Measurements from ENCODE around the gene TUSC2.

The TUSC2 gene

DNA sequence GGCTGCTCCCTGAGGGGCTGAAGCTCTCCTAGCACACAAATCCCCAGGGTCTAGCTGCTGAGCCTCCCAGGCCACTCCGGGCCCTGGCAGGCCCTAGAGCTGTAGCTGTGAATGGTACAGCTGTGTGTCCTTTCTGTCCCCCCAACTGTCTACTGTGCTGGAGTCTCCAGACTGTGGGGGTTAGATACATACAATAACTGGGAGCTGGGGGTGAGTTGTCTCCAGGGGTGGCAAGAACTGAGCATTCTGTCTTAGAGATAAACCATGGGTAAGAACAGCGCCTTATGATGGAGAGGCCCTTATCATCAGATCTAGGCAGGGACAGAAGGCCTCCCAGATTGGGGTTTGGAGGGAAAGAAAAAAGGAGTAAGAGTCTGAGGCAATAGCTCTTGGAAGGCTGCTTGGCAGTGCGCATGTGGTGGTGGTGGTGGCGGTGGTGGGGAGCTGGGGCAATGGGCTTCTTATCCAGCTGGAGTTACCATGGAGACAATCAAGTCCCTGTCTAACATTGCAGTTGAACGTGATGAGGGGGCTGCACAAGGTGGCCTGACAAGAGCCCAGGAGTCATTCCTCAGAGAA, 26.3 kb upstream of the TUSC2 start:
- DNase-seq (ENCODE audit: low spot score): no peak

DNA sequence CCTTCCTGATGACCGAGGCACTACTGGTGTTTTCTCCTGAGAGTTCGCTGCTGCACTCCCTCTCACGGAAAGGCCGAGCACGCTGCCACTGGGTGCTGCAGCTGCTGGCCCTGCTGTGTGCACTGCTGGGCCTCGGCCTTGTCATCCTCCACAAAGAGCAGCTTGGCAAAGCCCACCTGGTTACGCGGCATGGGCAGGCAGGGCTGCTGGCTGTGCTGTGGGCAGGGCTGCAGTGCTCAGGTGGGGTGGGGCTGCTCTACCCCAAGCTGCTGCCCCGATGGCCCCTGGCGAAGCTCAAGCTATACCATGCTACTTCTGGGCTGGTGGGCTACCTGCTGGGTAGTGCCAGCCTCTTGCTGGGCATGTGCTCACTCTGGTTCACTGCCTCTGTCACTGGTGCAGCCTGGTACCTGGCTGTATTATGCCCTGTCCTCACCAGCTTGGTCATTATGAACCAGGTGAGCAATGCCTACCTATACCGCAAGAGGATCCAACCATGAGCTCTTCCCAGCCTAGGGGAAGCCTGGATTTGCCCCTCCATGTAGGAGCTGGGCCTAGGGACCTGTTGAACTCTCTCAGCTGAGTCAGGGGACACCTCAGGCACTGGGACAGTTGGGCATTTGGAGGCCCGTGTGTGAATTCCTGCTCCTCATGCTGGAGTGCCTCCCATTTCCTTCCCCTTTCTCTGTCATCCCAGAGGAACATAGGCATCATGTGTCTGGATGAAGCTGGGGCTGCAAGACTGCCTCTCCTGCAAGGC, 25.4 kb upstream of the TUSC2 start:
- DNase-seq (ENCODE audit: low spot score): no peak

DNA sequence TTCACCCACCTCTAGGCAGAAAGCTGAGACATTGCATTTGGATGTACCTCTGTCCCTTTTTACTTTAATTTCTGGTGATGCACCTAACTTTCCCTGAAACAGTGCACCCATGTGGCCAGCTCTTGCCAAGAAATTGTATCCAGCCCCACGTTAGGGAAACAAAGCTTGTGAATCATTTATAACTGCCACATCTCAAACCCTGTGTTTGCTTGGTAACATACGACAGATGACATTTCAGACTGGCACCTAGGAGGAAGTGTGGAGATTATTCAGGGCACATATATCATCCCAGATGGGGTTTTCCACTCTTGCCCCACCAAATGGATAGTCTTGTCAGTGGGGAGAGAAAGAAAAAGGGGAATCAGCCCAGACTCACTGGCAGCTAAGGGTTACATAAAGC, 24.8 kb upstream of the TUSC2 start:
- DNase-seq (ENCODE audit: low spot score): peak; percentile 58

DNA sequence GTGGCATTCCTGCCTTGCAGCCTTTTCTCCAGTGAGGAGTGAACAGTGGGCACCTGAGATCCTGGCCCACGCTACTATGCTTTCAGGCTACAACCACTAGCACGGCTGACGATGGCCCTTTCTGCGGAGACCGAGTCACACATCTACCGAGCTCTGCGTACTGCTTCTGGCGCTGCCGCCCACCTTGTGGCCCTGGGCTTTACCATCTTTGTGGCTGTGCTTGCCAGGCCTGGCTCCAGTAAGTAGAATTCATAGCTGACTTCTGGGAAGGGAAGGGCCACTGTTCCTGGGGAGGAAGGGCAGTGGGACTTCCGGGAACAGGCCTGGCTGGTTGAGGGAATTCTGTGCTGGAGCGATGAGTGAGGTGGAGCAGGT, 23.3 kb upstream of the TUSC2 start:
- DNase-seq (ENCODE audit: low spot score): no peak

DNA sequence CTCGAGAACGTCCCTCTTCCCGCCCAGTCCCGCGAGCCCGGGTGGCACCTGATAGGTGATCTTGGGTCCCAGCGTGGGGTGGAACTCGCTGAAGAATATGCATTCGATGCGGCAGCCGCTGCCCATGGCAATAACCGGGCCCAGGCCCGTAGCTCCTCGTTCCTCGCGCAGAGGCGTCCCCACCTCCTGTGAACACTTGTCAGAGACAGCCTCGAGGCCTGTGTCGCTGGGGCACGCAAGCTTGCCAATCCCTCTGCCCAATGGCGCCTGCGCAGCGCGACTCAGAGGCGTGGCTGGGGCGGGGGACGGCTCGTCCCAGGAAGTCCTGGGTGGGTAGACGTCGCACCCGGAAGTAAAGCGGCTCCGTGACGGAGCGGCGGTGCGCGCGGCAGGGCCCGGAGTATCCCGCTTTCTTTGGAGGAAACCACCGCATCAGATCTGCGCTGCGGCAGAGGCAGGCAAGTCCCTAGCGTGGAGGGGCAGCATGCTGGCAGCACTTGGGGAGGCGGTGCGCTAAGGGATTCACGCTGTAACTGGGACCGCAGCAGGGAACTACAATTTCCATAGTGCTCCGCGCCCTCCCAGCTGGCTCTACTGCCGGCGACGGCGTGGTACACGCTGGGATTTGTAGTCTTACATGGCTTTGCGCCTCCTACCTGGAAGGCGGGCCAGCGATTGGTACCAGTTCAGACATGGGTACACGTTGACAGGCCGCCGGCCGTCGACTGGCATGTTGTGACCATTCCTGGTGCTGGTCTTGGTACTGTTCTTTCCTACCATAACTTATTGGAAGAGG, 22.7 kb upstream of the TUSC2 start, which contains the start of the genes CYB561D2 and NPRL2:
CYB561D2 (plus strand) TSS at position 336 of the 796 bp plus-strand sequence. CDS start 572 bp downstream, outside the sequence.
NPRL2 (minus strand) TSS at position 249 of the 796 bp plus-strand sequence; CDS start at position 126, 123 bp downstream.
- DNase-seq (ENCODE audit: low spot score): peak; percentile 99

DNA sequence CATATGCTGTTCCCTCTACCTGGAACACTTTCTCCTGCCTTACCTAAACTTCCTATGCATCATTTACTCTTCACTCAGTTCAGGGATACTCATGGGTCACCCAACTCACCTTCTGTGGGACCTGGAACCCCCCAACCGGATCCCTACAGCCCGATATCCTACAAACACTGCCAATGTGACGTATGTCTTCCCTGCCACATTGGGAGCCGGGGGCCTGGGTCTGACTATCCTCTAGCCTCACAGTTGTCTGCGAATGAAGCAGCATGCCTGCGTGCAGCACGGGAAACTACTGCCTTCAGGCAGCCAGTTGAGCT, 22.1 kb upstream of the TUSC2 start:
- no peak for DNase-seq (ENCODE audit: low spot score)

DNA sequence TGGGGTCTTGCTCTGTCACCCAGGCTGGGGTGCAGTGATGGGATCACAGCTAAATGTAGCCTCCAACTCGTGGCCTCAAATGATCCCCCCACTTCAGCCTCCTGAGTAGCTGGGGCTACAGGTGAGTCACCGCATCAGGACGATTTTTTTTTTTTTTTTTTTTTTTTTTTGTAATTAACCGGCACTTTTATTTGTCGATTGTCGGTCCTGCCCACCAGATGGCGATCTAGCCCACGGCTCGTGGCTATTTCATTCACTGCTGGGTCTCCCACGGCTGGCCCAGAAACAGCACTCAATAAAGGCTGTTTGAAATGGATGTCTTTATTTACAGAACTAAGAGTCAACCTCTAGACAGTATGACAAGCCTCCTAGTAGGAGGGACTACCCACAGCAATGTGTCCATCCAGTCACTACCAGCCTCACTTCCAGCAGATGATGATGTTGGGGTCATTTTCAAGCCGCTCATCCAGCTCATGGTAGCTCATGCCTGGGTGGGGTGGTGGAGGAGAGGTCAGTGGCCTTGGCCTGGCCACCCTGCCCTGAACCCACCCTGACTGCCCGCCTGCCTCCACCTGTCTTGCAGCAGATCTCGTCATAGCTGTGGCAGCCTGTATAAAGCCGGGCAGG, 19.3 kb upstream of the TUSC2 start:
- DNase-seq (ENCODE audit: low spot score): peak; percentile 78

DNA sequence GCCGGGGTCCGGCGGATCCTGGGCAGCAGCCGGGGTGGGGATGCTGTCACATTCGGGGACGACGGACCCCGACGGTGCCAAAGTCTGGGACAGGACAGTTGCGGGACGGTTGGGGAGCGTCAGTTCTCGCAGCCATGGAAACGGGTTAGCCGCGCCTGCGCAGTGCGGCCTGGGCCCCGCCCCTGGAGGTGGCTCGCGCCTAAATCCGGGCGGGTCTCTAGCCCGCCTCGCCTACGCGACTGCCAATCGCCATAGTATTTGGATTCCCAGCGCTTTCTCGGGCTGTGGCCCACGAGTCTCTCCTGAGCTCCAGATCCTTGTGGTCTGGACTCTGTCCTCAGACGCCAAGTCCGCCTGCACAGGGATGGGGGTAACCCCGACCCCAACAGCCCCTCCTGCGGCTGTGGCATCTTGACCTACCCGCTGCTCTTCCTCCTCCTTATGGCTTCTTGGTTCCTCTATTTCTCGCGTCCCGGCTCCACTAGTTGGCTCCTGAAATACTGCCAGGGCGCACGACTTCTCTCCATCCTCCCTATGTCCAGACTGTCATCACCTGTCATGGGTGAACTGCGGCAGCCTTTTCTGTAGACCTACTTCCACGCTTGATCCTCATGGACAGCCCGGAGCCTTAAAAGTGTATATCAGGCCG, 17.7 kb upstream of the TUSC2 start, which contains the start of gene ZMYND10:
ZMYND10 (minus strand) TSS at position 147 of the 649 bp plus-strand sequence. CDS start 153 bp downstream, outside the sequence.
- peak; percentile 93 for DNase-seq (ENCODE audit: low spot score)

DNA sequence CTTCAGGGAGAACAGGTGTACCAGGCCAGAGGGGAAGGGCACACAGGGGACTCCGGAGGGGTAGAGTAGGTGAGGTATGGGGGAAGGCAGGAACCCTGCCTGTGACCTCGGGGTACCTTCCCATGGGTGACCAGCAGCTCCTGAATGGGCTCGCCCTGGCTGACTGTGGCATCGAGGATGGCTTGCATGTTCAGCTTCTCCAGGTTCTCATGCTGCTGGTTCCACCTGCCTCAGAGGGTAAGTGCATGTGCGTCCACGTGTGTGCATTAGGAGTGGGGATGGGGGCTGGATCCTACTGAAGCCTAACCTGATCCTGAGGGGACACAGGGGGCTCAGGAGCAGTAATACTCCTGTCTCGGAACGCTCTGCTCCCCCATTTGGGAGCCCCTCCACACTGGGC, 17.0 kb upstream of the TUSC2 start:
- no peak for DNase-seq (ENCODE audit: low spot score)

DNA sequence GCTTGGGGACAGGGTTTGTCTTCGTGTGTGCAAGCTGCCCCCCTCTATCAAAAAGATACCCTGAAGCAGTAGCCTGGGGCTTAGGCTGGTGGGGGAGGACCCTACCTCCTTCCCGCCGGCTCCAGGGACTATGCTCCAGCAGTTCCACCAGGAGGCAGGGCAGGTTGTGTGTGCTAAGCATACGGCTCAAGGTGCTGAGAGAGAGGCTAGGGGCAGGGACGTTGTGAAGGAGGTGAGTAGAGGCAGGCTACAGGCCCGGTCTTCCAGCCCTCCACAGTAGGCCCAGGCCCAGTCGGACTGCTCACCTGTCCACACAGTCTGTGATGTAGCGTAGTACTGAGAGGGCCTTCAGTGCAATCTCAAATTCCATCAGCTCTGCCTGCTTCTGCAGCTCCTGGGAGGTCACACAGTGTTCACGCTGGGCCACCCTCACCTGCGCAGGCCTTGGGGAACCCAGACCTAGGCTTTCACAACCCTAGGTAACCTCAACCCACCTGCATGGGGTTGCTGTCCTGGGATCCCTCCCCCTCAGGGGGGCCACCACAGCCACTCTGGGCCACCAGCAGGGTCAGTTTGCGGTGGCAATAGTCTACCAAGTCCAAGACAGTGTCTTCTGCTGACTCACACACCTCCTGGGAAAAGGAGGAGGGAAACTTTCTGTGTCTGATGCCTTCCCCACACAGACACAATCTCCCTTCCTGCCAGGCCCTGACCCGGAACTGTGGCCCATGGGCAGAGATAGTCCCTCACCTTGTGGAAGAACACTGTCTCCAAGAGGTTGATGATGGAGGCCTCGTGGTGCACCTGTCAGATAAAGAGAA, 15.0 kb upstream of the TUSC2 start:
- no peak for DNase-seq (ENCODE audit: low spot score)

DNA sequence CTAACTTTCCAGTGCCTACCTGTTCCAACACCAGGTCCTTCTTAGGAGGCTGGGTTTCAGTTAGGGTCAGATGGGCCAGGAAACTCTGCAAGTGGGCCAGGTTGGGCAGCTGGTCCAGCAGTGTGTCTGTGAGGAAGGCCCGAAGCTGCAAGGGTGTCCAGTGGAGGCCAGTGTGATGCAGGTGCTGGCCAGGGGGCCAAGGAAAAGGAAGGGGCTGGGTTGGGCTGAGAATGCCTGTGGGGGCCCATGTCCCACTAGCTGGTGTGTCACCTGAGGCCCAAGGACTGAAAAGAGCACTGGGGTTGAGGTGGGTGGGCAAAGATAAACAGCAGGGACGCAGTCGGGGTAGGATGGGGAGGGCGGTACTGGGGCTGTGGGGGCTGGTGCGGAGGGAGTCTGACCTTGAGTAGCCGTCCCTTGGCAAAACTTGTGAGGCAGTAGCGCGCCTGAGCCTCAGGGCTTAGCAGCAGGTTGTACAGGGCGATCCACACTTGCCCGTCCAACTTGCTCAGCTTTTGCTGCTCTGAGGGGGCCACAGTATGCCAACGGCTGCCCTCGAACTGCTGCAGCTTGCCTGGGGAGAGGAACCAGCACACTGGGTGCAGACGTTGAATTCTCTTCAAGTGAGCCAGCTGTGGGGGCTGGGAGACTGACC, 14.1 kb upstream of the TUSC2 start:
- DNase-seq (ENCODE audit: low spot score): no peak

DNA sequence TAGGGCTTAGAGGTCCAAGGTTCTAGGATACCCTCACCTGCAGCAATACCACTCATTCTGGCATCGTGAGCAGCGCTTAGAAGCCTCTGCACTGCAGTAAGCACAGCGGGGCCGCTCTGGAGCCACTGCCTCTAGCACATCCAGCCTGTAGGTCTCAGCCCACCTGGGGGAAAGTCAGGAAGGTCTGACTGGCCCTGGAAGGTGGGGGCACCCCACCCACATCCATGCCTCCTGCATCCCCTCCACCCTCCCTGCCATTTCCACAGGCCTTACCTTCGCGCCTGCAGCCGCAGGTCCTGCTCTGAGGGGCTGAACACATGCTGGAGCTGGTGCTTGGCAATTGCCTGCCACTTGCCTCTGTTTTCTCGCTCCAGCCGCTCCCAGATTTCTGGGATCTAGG, 13.5 kb upstream of the TUSC2 start:
- DNase-seq (ENCODE audit: low spot score): no peak

DNA sequence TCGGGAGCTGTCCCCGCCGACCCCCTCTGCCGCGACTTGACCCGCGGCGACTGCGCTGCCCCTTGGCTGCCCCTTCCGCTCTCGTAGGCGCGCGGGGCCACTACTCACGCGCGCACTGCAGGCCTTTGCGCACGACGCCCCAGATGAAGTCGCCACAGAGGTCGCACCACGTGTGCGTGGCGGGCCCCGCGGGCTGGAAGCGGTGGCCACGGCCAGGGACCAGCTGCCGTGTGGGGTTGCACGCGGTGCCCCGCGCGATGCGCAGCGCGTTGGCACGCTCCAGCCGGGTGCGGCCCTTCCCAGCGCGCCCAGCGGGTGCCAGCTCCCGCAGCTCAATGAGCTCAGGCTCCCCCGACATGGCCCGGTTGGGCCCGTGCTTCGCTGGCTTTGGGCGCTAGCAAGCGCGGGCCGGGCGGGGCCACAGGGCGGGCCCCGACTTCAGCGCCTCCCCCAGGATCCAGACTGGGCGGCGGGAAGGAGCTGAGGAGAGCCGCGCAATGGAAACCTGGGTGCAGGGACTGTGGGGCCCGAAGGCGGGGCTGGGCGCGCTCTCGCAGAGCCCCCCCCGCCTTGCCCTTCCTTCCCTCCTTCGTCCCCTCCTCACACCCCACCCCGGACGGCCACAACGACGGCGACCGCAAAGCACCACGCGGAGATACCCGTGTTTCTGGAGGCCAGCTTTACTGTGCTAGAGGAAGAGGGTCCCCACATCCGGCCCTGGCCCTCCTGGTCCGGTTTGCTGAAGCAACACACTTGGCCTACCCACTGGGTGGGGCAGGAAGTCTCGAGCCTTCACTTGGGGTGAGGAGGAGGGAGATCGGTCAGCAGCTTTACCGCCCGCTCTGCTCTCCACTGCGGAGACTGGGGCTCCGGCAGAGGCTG, 12.7 kb upstream of the TUSC2 start, which contains the start of gene RASSF1:
RASSF1 (minus strand) TSS at position 389 of the 882 bp plus-strand sequence; CDS start at position 358, 31 bp downstream.
- DNase-seq (ENCODE audit: low spot score): peak; percentile 81

DNA sequence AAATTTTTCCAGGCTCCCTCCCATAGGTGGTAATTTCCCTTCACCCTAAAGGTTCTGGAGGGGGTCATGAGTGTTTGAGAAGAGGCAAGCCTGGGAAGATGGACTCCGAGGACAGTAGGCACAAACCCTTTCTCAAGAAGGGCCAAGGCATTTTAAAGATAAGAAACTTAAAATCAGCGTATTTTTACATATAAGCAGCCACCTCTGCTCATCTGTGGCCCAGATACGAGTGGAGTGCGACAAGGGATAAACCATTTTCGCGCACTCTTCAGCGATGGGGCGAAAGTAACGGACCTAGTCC, 12.1 kb upstream of the TUSC2 start:
- DNase-seq (ENCODE audit: low spot score): no peak

DNA sequence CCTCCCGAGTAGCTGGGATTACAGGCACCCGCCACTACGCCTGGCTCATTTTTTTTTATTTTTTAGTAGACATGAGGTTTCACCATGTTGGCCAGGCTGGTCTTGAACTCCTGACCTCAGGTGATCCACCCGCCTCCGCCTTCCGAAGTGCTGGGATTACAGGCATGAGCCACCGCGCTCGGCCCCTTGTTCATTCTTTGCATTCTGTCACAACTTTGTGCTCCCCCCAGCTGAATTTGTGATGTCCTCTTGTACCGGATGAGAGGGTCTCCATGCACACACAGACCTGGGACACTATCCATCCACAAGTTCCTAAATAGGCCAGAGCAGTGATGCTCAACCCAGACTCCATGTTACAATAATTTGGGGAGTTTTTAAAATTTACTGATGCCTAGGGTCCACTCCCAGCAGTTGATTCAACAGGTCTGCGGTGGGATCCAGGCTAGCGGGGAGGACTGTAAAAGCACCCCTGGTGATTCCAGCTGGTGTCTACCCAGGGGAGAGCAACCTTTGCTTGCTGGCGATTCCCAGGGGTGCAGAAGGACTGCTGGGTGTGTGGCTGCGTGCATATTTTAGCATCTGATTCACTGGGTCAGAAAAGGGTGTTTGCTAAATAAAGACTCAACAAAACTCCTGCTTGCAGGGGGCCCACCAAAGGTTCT, 11.6 kb upstream of the TUSC2 start:
- peak; percentile 86 for DNase-seq (ENCODE audit: low spot score)

DNA sequence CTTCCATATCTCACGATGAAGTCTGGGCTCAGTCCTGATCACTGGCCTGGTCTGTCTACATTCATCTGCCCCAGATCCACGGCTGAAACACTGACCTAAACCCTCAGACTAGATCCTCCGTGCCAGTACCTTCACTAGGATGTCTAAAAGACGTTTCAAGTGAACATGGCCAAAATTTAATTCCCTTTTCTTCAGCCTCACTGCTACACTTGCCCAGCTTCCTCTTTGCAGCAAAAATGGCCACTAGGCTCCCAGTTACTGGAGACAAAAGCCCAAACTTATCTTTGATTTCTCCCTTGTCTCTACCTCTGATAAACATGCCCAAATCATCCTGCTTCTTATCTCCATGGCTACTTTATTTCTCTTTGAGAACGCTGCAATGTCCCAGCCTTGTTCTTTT, 10.9 kb upstream of the TUSC2 start:
- no peak for DNase-seq (ENCODE audit: low spot score)

DNA sequence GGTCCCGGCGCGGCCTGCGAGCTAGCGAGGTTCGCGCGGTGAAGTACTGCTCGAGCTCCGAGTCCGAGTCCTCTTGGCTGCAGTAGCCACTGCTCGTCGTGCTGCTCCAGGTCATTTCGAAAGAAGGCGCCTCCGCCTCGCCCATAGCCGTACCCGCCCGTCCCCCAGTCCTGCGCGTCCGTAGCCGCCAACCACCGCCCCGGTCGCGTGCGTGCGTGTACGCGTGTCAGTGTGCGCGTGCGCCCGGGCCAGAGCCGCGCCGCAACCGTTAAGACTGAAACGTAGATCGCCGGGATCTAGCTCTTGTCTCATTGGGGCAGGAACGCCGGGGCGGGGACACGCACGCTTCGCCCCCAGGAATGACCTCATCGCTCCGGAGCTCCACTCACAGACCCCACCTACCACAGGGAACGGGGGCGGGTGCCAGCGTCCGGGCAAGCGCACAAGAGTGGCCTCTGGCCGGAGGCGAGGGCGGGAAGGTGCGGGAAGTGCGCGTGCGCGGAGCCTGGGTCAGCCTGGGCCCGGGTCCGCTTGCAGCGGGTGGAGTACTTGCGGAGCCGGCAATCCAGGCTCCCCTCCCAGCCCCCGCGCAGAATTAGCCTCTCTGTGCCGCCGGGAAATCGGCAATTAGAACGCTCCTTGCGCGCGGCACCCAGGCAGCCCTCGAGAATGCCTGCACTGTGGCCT, 9.3 kb upstream of the TUSC2 start:
- DNase-seq (ENCODE audit: low spot score): peak; percentile 99

DNA sequence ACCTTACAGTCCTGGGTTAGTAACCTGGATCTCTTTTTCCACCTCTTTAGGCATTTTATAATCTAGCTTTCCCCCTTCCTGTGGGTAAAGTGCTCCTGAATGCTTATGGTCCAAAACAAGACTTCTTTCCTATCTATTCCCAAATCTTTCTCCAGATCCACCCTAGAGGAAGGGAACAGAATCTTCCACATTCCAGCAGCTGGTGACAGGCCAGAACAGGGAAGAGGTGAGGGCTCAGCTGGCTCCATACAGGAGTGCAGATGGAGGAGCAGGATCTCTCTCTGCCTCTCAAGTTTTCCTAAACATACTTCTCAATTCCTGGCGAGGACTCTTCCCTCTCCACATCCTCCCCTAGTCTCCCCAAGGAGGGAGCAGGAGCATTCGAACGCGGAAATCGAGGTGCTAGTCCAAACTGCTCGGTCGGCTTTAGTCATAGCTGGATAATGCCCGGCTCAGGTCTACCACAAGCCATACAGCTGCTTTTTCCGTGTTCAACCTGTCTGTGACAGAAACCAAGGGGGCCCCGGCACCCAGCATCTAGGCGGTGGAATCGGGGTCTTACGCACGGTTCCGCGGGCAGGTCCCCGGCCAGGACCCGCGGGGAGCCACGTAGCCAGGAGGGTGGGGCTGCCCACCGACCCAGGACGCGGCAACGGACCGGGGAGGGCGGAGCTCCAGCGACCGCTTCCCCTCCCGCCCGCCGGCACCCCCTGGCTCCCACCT, 8.6 kb upstream of the TUSC2 start:
- DNase-seq (ENCODE audit: low spot score): peak; percentile 54
